ENCODE results near the gene KIF1A. TPM values are rescaled to one million over a fixed set of nuclear protein-coding genes. Genes with fewer than 3 reads are reported as not detected.
A peak's percentile ranks its signal among the peaks of the same experiment; 100 is the strongest.

KIF1A gene
- total and polyA plus RNA-seq, 2 of the 13 experiments (the other 11 are each of a cell fraction or from before 2014, with no cell fraction given): 0.01 TPM; not detected in 1

DNA sequence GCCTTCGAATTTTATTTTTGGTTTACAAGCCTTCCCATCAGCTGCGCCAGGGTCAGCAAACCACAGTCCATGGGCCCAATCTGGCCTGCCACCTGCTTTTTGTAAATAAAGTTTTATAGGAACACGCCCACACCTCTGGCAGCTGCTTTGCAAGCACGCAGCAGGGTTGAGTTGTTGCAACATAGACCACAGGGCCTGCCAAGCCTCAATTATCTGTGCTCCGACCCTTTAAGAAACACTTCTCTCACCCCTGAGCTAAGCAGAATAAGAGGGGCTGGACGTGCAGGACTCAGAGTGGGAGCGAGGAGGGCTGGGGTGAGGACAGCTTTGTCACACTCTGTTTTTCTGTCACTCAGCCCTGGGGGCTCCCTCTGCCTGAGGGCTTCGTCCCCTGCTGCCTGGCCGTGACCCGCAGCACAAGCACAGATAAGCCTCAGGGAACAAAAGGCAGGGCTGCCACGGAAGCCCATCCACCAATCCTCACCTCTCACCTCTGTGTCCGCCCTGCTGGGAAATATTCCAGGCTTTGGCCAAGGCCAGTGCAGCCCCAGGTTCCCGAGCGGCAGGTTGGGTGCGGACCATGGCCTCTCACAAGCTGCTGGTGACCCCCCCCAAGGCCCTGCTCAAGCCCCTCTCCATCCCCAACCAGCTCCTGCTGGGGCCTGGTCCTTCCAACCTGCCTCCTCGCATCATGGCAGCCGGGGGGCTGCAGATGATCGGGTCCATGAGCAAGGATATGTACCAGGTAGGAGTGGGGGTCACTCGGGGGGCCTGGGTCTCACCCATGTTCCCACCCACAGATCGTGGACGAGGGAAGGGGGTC is 48.5 kb upstream of the KIF1A start, which contains the start of gene AGXT (continued):
- TF ChIP-seq RCOR2 (CRISPR knock-in tag; IDR thresholded peaks at IDR 0.05) (peak; percentile 49; the same call in 1 of the 2 replicates), ZNF10 (CRISPR knock-in tag; IDR thresholded peaks at IDR 0.05; ENCODE audit: borderline replicate concordance, low read depth) (no peak), GZF1 (CRISPR knock-in tag; IDR thresholded peaks at IDR 0.05) (peak; percentile 26; the same call in 1 of the 2 replicates), ZC3H13 (CRISPR knock-in tag; IDR thresholded peaks at IDR 0.05) (peak; percentile 85), SSRP1 (CRISPR knock-in tag; IDR thresholded peaks at IDR 0.05) (no peak), MBNL3 (CRISPR knock-in tag; conservative IDR thresholded peaks at IDR 0.05) (no peak), ARID3A (IDR thresholded peaks at IDR 0.05; ENCODE audit: low read depth, low read length) (no peak), RFXAP (CRISPR knock-in tag; IDR thresholded peaks at IDR 0.05; ENCODE audit: borderline replicate concordance) (0 out of 2 replicates have a peak, but pooled peaks have one; percentile 45), ZNF619 (CRISPR knock-in tag; IDR thresholded peaks at IDR 0.05) (peak; percentile 31; the same call in 1 of the 2 replicates), TRIM22 (IDR thresholded peaks at IDR 0.05) (no peak), KLF13 (CRISPR knock-in tag; IDR thresholded peaks at IDR 0.05) (no peak; the same call in 1 of the 2 replicates), MTF2 (CRISPR knock-in tag; IDR thresholded peaks at IDR 0.05; ENCODE audit: borderline replicate concordance) (no peak), TCF7 (IDR thresholded peaks at IDR 0.05; ENCODE audit: low read depth) (0 out of 2 replicates have a peak, but pooled peaks have one; percentile 21), SMYD3 (CRISPR knock-in tag; IDR thresholded peaks at IDR 0.05) (peak; percentile 82; the same call in 1 of the 2 replicates), DRAP1 (CRISPR knock-in tag; IDR thresholded peaks at IDR 0.05) (peak; percentile 66; the same call in 1 of the 2 replicates), ZNF350 (CRISPR knock-in tag; IDR thresholded peaks at IDR 0.05; ENCODE audit: borderline replicate concordance, low read depth) (peak; percentile 74), ZSCAN31 (CRISPR knock-in tag; IDR thresholded peaks at IDR 0.05; ENCODE audit: low read depth) (peak; percentile 55), ZNF451 (CRISPR knock-in tag; IDR thresholded peaks at IDR 0.05) (peak; percentile 89; the same call in 1 of the 2 replicates), ZSCAN20 (CRISPR knock-in tag; IDR thresholded peaks at IDR 0.05; ENCODE audit: borderline replicate concordance) (peak; percentile 79), ETV5 (CRISPR knock-in tag; IDR thresholded peaks at IDR 0.05; ENCODE audit: borderline replicate concordance) (peak; percentile 50; the same call in 1 of the 2 replicates), DMAP1 (CRISPR knock-in tag; IDR thresholded peaks at IDR 0.05) (peak; percentile 74), NR2F6 (IDR thresholded peaks at IDR 0.05) (peak; percentile 89), NR2F6 (CRISPR knock-in tag; IDR thresholded peaks at IDR 0.05) (peak; percentile 94), MEIS2 (CRISPR knock-in tag; IDR thresholded peaks at IDR 0.05) (peak; percentile 62; the same call in 1 of the 2 replicates), HNRNPLL (IDR thresholded peaks at IDR 0.05; ENCODE audit: low read depth, low read length, poor library complexity, severe bottlenecking) (peak; percentile 18), SP1 (IDR thresholded peaks at IDR 0.05) (no peak), SP1 (CRISPR knock-in tag; IDR thresholded peaks at IDR 0.05) (peak; percentile 90), CENPBD1 (CRISPR knock-in tag; IDR thresholded peaks at IDR 0.05; ENCODE audit: borderline replicate concordance, low read depth) (no peak)
- TF ChIP-seq, protein P1, sequence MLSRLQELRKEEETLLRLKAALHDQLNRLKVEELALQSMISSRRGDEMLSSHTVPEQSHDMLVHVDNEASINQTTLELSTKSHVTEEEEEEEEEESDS (CRISPR knock-in tag; IDR thresholded peaks at IDR 0.05; ENCODE audit: borderline replicate concordance): no peak; the same call in 1 of the 2 replicates
